Measurements from ENCODE around the gene TBXT.

The TBXT gene

GRCh38 chr6:166167801-166168615 lies at the start of gene TBXT:
Gene TBXT (minus strand): TSS chr6:166167851. CDS start chr6:166167591, 260 bp downstream.
- H3K27ac ChIP-seq: no peak within 1 kb of the TSS
- H3K9me3 ChIP-seq: no peaks in the 10 kb centered on the region
- no peak within 1 kb of the TSS for H3K4me3 ChIP-seq (ENCODE audit: low read depth in 1 of 2, low read length in 1 of 2)
- no peak for TF ChIP-seq CTCF (IDR thresholded peaks at IDR 0.05)
- H3K36me3 ChIP-seq: no peaks in the 10 kb centered on the region
- peaks cover 0 to 8% of the 10 kb centered on the region in 2 experiments for H3K4me1 ChIP-seq (ENCODE audit: control insufficient read depth in 1 of 2, insufficient read depth in 1 of 2, low read depth in 1 of 2, low read length in 1 of 2)
- H3K27me3 ChIP-seq: peaks cover 100% of the 10 kb centered on the region

GRCh38 chr6:166207284-166207561 lies 39.6 kb upstream of the TBXT start:
- TF ChIP-seq CTCF (IDR thresholded peaks at IDR 0.05): no peak
- Histone ChIP-seq H3K4me3 (ENCODE audit: low read depth in 1 of 2, low read length in 1 of 2) (no peak overlapping the region), H3K4me1 (ENCODE audit: control insufficient read depth in 1 of 2, insufficient read depth in 1 of 2, low read depth in 1 of 2, low read length in 1 of 2) (no peaks in the 10 kb centered on the region), H3K36me3 (no peaks in the 10 kb centered on the region), H3K9me3 (no peaks in the 10 kb centered on the region), H3K27ac (no peak overlapping the region), H3K27me3 (peaks cover 1% of the 10 kb centered on the region)

GRCh38 chr6:166206510-166207283 lies 39.0 kb upstream of the TBXT start:
- H3K4me3 ChIP-seq (ENCODE audit: low read depth in 1 of 2, low read length in 1 of 2): no peak overlapping the region
- no peaks in the 10 kb centered on the region for H3K9me3 ChIP-seq
- H3K4me1 ChIP-seq (ENCODE audit: control insufficient read depth in 1 of 2, insufficient read depth in 1 of 2, low read depth in 1 of 2, low read length in 1 of 2): no peaks in the 10 kb centered on the region
- no peak overlapping the region for H3K27ac ChIP-seq
- H3K36me3 ChIP-seq: no peaks in the 10 kb centered on the region
- TF ChIP-seq CTCF (IDR thresholded peaks at IDR 0.05): no peak
- H3K27me3 ChIP-seq: peaks cover 6% of the 10 kb centered on the region

GRCh38 chr6:166206066-166206465 lies 38.4 kb upstream of the TBXT start:
- no peaks in the 10 kb centered on the region for H3K4me1 ChIP-seq (ENCODE audit: control insufficient read depth in 1 of 2, insufficient read depth in 1 of 2, low read depth in 1 of 2, low read length in 1 of 2)
- no peaks in the 10 kb centered on the region for H3K9me3 ChIP-seq
- H3K27ac ChIP-seq: no peak overlapping the region
- no peak for TF ChIP-seq CTCF (IDR thresholded peaks at IDR 0.05)
- H3K27me3 ChIP-seq: peaks cover 9% of the 10 kb centered on the region
- no peaks in the 10 kb centered on the region for H3K36me3 ChIP-seq
- H3K4me3 ChIP-seq (ENCODE audit: low read depth in 1 of 2, low read length in 1 of 2): no peak overlapping the region

- TF ChIP-seq CTCF (IDR thresholded peaks at IDR 0.05): no peak
- H3K27me3 ChIP-seq: peaks cover 9% of the 10 kb centered on the region
- no peaks in the 10 kb centered on the region for H3K4me1 ChIP-seq (ENCODE audit: control insufficient read depth in 1 of 2, insufficient read depth in 1 of 2, low read depth in 1 of 2, low read length in 1 of 2)
- H3K4me3 ChIP-seq (ENCODE audit: low read depth in 1 of 2, low read length in 1 of 2): no peak overlapping the region
- H3K27ac ChIP-seq: no peak overlapping the region
- H3K36me3 ChIP-seq: no peaks in the 10 kb centered on the region
- no peaks in the 10 kb centered on the region for H3K9me3 ChIP-seq
Measured at GRCh38 chr6:166204852-166205650, 37.4 kb upstream of the TBXT start.

Measured in neutrophil (primary cell).